Body of pancreas (tissue), 4 donors: Measurements from ENCODE around the gene SYNDIG1L.

Experiments
- CTCF ChIP-seq, 7 experiments: fragments of 450-650 bp in 4 of 7; fragments of 200-600 bp in 3 of 7; sonication (generic) in 3 of 7; IDR thresholded peaks; one replicate each; pipeline ENCODE4 v1.5.1; 2016 to 2019; ENCODE audit warnings: antibody characterized with exemption in 7 of 7
- POLR2A ChIP-seq, 3 donors: fragments of 450-650 bp; IDR thresholded peaks; one replicate each; pipeline ENCODE4 v1.6.1; 2016; ENCODE audit warnings: antibody characterized with exemption in 3 of 3, mild to moderate bottlenecking in 2 of 3

DNA sequence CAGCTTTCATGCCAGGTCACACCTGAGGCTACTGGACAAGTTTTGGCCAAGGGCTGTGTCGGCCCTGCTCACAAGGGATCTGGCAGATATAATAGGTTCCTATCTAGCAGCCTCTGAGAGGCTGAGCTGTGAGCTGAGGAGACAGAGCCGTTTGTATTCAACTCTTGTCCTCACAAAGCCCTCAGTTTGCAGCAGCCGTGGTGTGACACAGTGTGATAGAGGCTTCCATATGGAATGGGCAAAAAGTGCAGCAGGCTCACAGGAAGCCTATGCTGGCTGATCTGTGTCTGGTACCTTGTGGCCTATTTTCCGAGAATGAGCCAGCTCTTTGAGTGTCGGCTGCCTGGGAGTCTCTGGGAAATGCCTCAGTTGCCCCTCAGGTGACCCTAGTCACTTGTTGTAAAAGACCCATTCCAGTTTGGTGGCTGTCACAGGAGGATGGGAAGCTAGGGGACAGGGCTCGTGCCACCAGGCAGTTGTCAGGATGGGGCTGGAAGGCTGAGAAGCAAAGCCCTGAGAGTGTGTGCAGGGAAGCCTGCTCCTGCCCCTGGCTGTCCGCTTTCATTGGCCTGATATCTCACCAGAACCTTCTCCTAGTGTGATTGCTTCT, 61.6 kb downstream of the SYNDIG1L start:
- TF ChIP-seq POLR2A (IDR thresholded peaks at IDR 0.05), result no peak
- TF ChIP-seq CTCF (IDR thresholded peaks at IDR 0.05), result no peak
